CD4-positive, alpha-beta T cell treated with Interleukin-15 for 4 hours (primary cell): Measurements from ENCODE around the gene RAB5IF.
"Not testable (repeated sequence)": the region's sequence is repeated elsewhere in the genome, so short reads cannot be mapped to it uniquely, and the experiment has no call there.

ENCODE experiments used
- DNase-seq: peaks from one replicate; pipeline ENCODE4 v3.0.0-alpha.2; 2020; ENCODE audit warnings: low spot score

The RAB5IF gene

GRCh38 chr20:36629719-36630681 lies 24.4 kb downstream of the RAB5IF start:
- DNase-seq, result peak; percentile 42

- DNase-seq, result no peak
These were observed 26.1 kb downstream of the RAB5IF start for GRCh38 chr20:36631646-36632045.

- DNase-seq, result no peak
These were observed 26.5 kb downstream of the RAB5IF start for GRCh38 chr20:36632147-36632486.

- DNase-seq, result no peak
These were observed 27.1 kb downstream of the RAB5IF start for GRCh38 chr20:36632487-36633284.

GRCh38 chr20:36633285-36633772 lies 27.8 kb downstream of the RAB5IF start:
- no peak for DNase-seq

- no peak for DNase-seq
These were observed 28.8 kb downstream of the RAB5IF start for GRCh38 chr20:36634342-36634741.

GRCh38 chr20:36638876-36639400 lies 33.4 kb downstream of the RAB5IF start:
- DNase-seq, result not testable (repeated sequence)

- no peak for DNase-seq
These were observed 35.9 kb downstream of the RAB5IF start for GRCh38 chr20:36641506-36641843.

GRCh38 chr20:36642136-36642535 lies 36.6 kb downstream of the RAB5IF start:
- no peak for DNase-seq

GRCh38 chr20:36644032-36644705 lies 38.6 kb downstream of the RAB5IF start:
- peak; percentile 63 for DNase-seq

- peak; percentile 41 for DNase-seq
These were observed 39.1 kb downstream of the RAB5IF start for GRCh38 chr20:36644706-36645095.

GRCh38 chr20:36645353-36645752 lies 39.8 kb downstream of the RAB5IF start:
- DNase-seq, result no peak

GRCh38 chr20:36645998-36646397 lies 40.4 kb downstream of the RAB5IF start, which contains the start of gene SLA2:
Gene SLA2, minus strand, starts transcription at chr20:36646196. Its CDS starts 4,861 bp downstream, at chr20:36641335.
- peak; percentile 62 for DNase-seq

GRCh38 chr20:36646678-36647077 lies 41.1 kb downstream of the RAB5IF start:
- DNase-seq, result no peak

- DNase-seq, result no peak
These were observed 41.9 kb downstream of the RAB5IF start for GRCh38 chr20:36647196-36648121.

- DNase-seq, result no peak
These were observed 47.9 kb downstream of the RAB5IF start for GRCh38 chr20:36653456-36653855.

GRCh38 chr20:36654506-36654905 lies 48.9 kb downstream of the RAB5IF start:
- no peak for DNase-seq

- no peak for DNase-seq
These were observed 49.4 kb downstream of the RAB5IF start for GRCh38 chr20:36655004-36655403.

GRCh38 chr20:36656733-36657132 lies 51.2 kb downstream of the RAB5IF start:
- DNase-seq, result no peak

GRCh38 chr20:36658300-36658699 lies 52.7 kb downstream of the RAB5IF start:
- peak; percentile 50 for DNase-seq
